Endodermal cell (in vitro differentiated cells): ENCODE measurements around the gene TTLL11. TPM values are rescaled to one million over a fixed set of nuclear protein-coding genes. Genes with fewer than 3 reads are reported as not detected.
A peak's percentile ranks its signal among the peaks of the same experiment; 100 is the strongest.

Source experiments
- DNase-seq: peaks from one replicate; pipeline ENCODE4 v3.0.0-alpha.2; 2017
- H3K27ac ChIP-seq: 2 replicates; pipeline ENCODE4 v1.5.1; 2013; ENCODE audit warnings: mild to moderate bottlenecking, low read depth, low read length, moderate library complexity
- H3K27me3 ChIP-seq: 2 replicates; pipeline ENCODE4 v1.6.1; 2013; ENCODE audit warnings: mild to moderate bottlenecking, low read length, moderate library complexity; ENCODE audit not compliant: insufficient read depth, control insufficient read depth, poor library complexity, severe bottlenecking
- H3K36me3 ChIP-seq: 2 replicates; pipeline ENCODE4 v1.7.0; 2013; ENCODE audit warnings: mild to moderate bottlenecking, low read length, moderate library complexity; ENCODE audit not compliant: control insufficient read depth, insufficient read depth
- H3K4me1 ChIP-seq: one replicate; pipeline ENCODE4 v1.7.0; 2013; ENCODE audit warnings: low read length; ENCODE audit not compliant: control insufficient read depth, insufficient read depth
- H3K4me3 ChIP-seq: 2 replicates; pipeline ENCODE4 v1.5.1; 2013; ENCODE audit warnings: mild to moderate bottlenecking, low read length, moderate library complexity
- H3K9ac ChIP-seq: 2 replicates; pipeline ENCODE4 v1.6.1; 2013; ENCODE audit warnings: mild to moderate bottlenecking, low read length, moderate library complexity; ENCODE audit not compliant: poor library complexity, severe bottlenecking; ENCODE audit errors: extremely low read depth
- H3K9me3 ChIP-seq: 2 replicates; pipeline ENCODE4 v1.6.1; 2013; ENCODE audit warnings: mild to moderate bottlenecking, low read length, moderate library complexity; ENCODE audit not compliant: control insufficient read depth
- H3K27ac Mint-ChIP-seq: 2 replicates; pipeline ENCODE4 v1.8.0; 2020; ENCODE audit warnings: mixed read lengths
- H3K27me3 Mint-ChIP-seq: 2 replicates; pipeline ENCODE4 v1.8.0; 2021; ENCODE audit warnings: mild to moderate bottlenecking, mixed read lengths; ENCODE audit not compliant: insufficient read depth
- H3K36me3 Mint-ChIP-seq: 2 replicates; pipeline ENCODE4 v1.8.0; 2020; ENCODE audit warnings: low read depth, mixed read lengths
- H3K4me1 Mint-ChIP-seq: 2 replicates; pipeline ENCODE4 v1.8.0; 2020; ENCODE audit warnings: mixed read lengths
- H3K4me3 Mint-ChIP-seq: 2 replicates; pipeline ENCODE4 v1.8.0; 2020; ENCODE audit warnings: mild to moderate bottlenecking, moderate library complexity, mixed read lengths
- H3K9me3 Mint-ChIP-seq: 2 replicates; pipeline ENCODE4 v1.8.0; 2020; ENCODE audit warnings: mild to moderate bottlenecking, mixed read lengths
- WGBS, 2 experiments: methylation state at CpG; one replicate each; pipeline versions ENCODE4 v1.1.5 to v1.1.7; 2013; ENCODE audit warnings: missing lambda C conversion rate in 2 of 2, mixed read lengths in 1 of 2; ENCODE audit not compliant: insufficient coverage in 1 of 2, insufficient read length in 1 of 2; 5-methylcytosine and 5-hydroxymethylcytosine counted together
- total RNA-seq, 2 donors: library from RNA; stranded (reverse); fragmentation: NEBNext Ultra II Directional in 1 of 2; extraction: Animal tissue kit (Norgen Biotek cat#: 25700) in 1 of 2; gene quantifications; 2 replicates in 1 of 2; 3 replicates in 1 of 2; pipeline ENCODE4 v1.2.1, GENCODE V29; 2021
- TF ChIP-seq, protein P1 (sequence below): fragments of 200-600 bp; sonication (generic); conservative IDR thresholded peaks from 2 replicates; pipeline ENCODE4 v1.5.0; 2021; ENCODE audit warnings: antibody characterized with exemption, mild to moderate bottlenecking

TTLL11 gene
- total RNA-seq, 2 donors from 2014 or later = 0.68 TPM; not detected in 1

DNA sequence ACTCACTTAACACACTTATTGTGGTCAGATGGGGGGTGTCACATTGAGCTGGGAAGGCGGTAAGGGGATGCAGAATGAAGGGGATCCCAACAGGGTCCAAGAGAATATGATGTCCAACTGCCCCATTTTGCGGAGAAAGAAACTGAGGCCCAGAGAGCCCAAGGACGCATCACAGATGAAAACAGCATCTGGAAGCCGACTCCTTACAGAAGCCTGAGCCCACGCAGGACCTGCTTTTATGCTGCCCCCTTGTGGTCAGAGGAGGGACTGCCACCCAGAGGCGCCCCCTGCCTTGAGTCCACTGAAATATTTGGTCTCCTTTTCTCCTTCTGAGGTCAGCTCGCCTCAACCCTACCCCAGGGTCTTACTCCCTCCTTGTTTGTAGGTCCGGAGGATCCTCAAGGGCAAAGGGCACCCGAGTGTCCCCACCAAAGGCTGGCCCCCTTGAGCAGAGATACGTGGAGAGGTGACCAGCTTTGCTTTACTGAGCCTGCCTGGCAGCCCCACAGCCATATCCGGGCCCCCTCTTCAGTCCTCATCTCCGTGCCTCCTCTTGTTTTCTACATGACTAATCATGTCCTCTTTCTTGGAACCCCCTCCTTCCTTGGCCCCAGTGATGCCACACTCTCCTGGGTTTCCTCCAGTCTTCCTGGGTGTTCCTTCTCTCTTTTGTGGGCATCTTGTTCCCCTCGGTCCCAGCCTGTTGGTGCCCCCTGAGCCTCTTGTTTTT lies 30.0 kb upstream of the TTLL11 start:
- H3K27me3 ChIP-seq = peaks cover 43% of the 10 kb centered on the region
- TF ChIP-seq, protein P1, sequence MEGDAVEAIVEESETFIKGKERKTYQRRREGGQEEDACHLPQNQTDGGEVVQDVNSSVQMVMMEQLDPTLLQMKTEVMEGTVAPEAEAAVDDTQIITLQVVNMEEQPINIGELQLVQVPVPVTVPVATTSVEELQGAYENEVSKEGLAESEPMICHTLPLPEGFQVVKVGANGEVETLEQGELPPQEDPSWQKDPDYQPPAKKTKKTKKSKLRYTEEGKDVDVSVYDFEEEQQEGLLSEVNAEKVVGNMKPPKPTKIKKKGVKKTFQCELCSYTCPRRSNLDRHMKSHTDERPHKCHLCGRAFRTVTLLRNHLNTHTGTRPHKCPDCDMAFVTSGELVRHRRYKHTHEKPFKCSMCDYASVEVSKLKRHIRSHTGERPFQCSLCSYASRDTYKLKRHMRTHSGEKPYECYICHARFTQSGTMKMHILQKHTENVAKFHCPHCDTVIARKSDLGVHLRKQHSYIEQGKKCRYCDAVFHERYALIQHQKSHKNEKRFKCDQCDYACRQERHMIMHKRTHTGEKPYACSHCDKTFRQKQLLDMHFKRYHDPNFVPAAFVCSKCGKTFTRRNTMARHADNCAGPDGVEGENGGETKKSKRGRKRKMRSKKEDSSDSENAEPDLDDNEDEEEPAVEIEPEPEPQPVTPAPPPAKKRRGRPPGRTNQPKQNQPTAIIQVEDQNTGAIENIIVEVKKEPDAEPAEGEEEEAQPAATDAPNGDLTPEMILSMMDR = peak; percentile 99
- H3K9me3 Mint-ChIP-seq = no peaks in the 10 kb centered on the region
- peaks cover 2% of the 10 kb centered on the region for H3K4me1 ChIP-seq
- no peaks in the 10 kb centered on the region for H3K9me3 ChIP-seq
- H3K9ac ChIP-seq = no peak overlapping the region
- 42% methylated on average over 11 to 13 of the region's 13 CpGs for whole genome bisulfite sequencing, 2 experiments
- peak; percentile 95 for DNase-seq
- H3K4me1 Mint-ChIP-seq = peaks cover 9% of the 10 kb centered on the region
- H3K27me3 Mint-ChIP-seq = peaks cover 43% of the 10 kb centered on the region
- no peaks in the 10 kb centered on the region for H3K36me3 Mint-ChIP-seq
- H3K4me3 ChIP-seq = no peak overlapping the region
- H3K36me3 ChIP-seq = no peaks in the 10 kb centered on the region
- H3K27ac ChIP-seq = no peak overlapping the region
- no peak overlapping the region for H3K27ac Mint-ChIP-seq
- no peak overlapping the region for H3K4me3 Mint-ChIP-seq

DNA sequence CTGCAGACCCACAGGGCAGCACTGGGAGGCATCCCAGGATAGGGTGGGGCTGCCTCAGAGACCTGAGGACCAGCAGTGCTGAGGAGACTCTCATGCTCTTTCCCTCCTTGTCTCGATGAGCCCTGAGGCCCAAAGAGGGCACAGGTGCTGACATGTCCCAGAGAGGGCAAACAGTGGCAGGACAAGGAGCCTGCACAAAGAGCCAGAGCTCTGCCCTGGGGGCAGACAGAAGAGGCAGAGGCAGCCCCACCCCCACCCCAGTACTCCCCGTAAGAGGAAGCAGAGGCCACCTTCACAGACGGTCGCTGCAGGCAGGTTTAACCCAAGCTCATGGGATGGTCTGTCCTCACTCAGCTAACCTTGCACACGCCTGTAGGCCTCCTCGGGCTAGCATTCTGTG lies 29.4 kb upstream of the TTLL11 start:
- Mint-ChIP-seq H3K36me3 (no peaks in the 10 kb centered on the region), H3K4me3 (no peak overlapping the region), H3K27me3 (peaks cover 41% of the 10 kb centered on the region), H3K27ac (no peak overlapping the region), H3K9me3 (no peaks in the 10 kb centered on the region), H3K4me1 (peaks cover 9% of the 10 kb centered on the region)
- H3K36me3 ChIP-seq = no peaks in the 10 kb centered on the region
- H3K9me3 ChIP-seq = no peaks in the 10 kb centered on the region
- H3K4me3 ChIP-seq = no peak overlapping the region
- DNase-seq = no peak
- H3K27me3 ChIP-seq = peaks cover 38% of the 10 kb centered on the region
- peaks cover 2% of the 10 kb centered on the region for H3K4me1 ChIP-seq
- H3K27ac ChIP-seq = no peak overlapping the region
- TF ChIP-seq, protein P1 = no peak
- H3K9ac ChIP-seq = no peak overlapping the region
- 69 to 78% methylated on average over 3 to 6 of the region's 6 CpGs for WGBS, 2 experiments

DNA sequence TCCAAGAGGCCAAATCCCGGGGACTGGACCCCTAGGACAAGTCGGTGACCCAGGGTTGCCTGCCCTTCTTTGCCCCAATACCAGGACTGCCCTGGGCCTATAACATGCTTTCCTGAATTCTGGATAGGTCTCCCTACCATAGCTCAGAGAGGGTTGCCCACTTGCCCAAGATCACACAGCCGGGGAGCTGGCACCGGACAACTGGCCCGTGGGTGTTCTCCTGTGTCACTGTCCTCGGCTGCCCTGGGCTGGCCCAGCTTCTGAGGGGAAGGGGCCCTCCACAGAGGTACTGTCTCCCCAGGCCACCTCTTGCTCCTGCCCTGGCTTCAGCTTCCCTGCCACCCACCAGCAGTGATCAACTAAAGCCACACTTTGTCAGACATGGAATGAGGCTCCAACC lies 28.8 kb upstream of the TTLL11 start:
- Mint-ChIP-seq H3K4me3 (no peak overlapping the region), H3K4me1 (peaks cover 9% of the 10 kb centered on the region), H3K27ac (peak overlapping the region; percentile 68), H3K27me3 (peaks cover 36% of the 10 kb centered on the region), H3K36me3 (no peaks in the 10 kb centered on the region), H3K9me3 (no peaks in the 10 kb centered on the region)
- H3K4me3 ChIP-seq = no peak overlapping the region
- H3K27ac ChIP-seq = no peak overlapping the region
- H3K4me1 ChIP-seq = peaks cover 2% of the 10 kb centered on the region
- H3K27me3 ChIP-seq = peaks cover 33% of the 10 kb centered on the region
- H3K9me3 ChIP-seq = no peaks in the 10 kb centered on the region
- WGBS, 2 experiments = 94 to 100% methylated on average over 3 to 6 of the region's 6 CpGs
- H3K9ac ChIP-seq = no peak overlapping the region
- TF ChIP-seq, protein P1 = no peak
- no peaks in the 10 kb centered on the region for H3K36me3 ChIP-seq
- DNase-seq = no peak
